Peyer's patch (tissue), 4 donors: ENCODE results near the gene MCU. TPM values are rescaled to one million over a fixed set of nuclear protein-coding genes. Genes with fewer than 3 reads are reported as not detected.

Source experiments
- DNase-seq, 3 donors: peaks; one replicate each; pipeline ENCODE4 v3.0.0-alpha.2; 2017 to 2019
- H3K27ac ChIP-seq, 4 donors: fragments of 200-600 bp; sonication (generic); one replicate each; pipeline ENCODE4 v1.5.1; 2016 to 2019
- H3K27me3 ChIP-seq, 2 donors: fragments of 200-600 bp; sonication (generic); one replicate each; pipeline ENCODE4 v1.5.1; 2019
- H3K36me3 ChIP-seq, 3 donors: fragments of 200-600 bp; sonication (generic); one replicate each; pipeline ENCODE4 v1.5.1; 2016 to 2019
- H3K4me1 ChIP-seq, 4 donors: fragments of 200-600 bp; sonication (generic); one replicate each; pipeline ENCODE4 v1.5.1; 2016 to 2019
- H3K4me3 ChIP-seq, 4 donors: fragments of 200-600 bp; sonication (generic); 1 replicate in 3 of 4; 2 replicates in 1 of 4; pipeline ENCODE4 v1.5.1; 2016 to 2019; ENCODE audit warnings: mild to moderate bottlenecking in 1 of 4
- H3K9me3 ChIP-seq, 4 donors: fragments of 200-600 bp; sonication (generic); one replicate each; pipeline ENCODE4 v1.5.1; 2016 to 2019; ENCODE audit warnings: mild to moderate bottlenecking in 1 of 4
- CTCF ChIP-seq, 6 experiments: fragments of 450-650 bp in 4 of 6; fragments of 200-600 bp in 2 of 6; sonication (generic) in 1 of 6; IDR thresholded peaks; one replicate each; pipeline ENCODE4 v1.5.1; 2017 to 2019; ENCODE audit warnings: antibody characterized with exemption in 6 of 6, mild to moderate bottlenecking in 3 of 6, moderate library complexity in 1 of 6
- POLR2A ChIP-seq, 2 donors: fragments of 450-650 bp; IDR thresholded peaks; one replicate each; pipeline ENCODE4 v1.5.1; 2017; ENCODE audit warnings: antibody characterized with exemption in 2 of 2, mild to moderate bottlenecking in 2 of 2, moderate library complexity in 2 of 2
- total RNA-seq, 4 donors: library from RNA; depleted of rRNA; stranded (reverse); fragments of >200 nt; gene quantifications; one replicate each; pipeline ENCODE4 v1.1.0, GENCODE V29; 2016

The MCU gene
- total RNA-seq, 4 donors from 2014 or later, result 44.6 to 65.8 (median 52.9) TPM

GRCh38 chr10:72879245-72879644 lies 187.3 kb downstream of the MCU start:
- no peaks in the 10 kb centered on the region for H3K4me1 ChIP-seq
- H3K27ac ChIP-seq, result no peak overlapping the region
- TF ChIP-seq POLR2A (IDR thresholded peaks at IDR 0.05), result no peak
- no peak for TF ChIP-seq CTCF (IDR thresholded peaks at IDR 0.05)
- H3K9me3 ChIP-seq, result no peaks in the 10 kb centered on the region
- H3K4me3 ChIP-seq, result no peak overlapping the region
- no peak for DNase-seq
- H3K27me3 ChIP-seq, result no peaks in the 10 kb centered on the region
- H3K36me3 ChIP-seq, result peaks cover 0 to 26% (median 0%) of the 10 kb centered on the region in 3 donors

GRCh38 chr10:72881291-72881690 lies 189.3 kb downstream of the MCU start:
- DNase-seq, result no peak
- TF ChIP-seq POLR2A (IDR thresholded peaks at IDR 0.05), result no peak
- no peak for TF ChIP-seq CTCF (IDR thresholded peaks at IDR 0.05)
- Histone ChIP-seq H3K4me3 (no peak overlapping the region), H3K27ac (no peak overlapping the region), H3K36me3 (peaks cover 0 to 35% (median 0%) of the 10 kb centered on the region in 3 donors), H3K9me3 (no peaks in the 10 kb centered on the region), H3K27me3 (no peaks in the 10 kb centered on the region), H3K4me1 (no peaks in the 10 kb centered on the region)

GRCh38 chr10:72883861-72884260 lies 191.9 kb downstream of the MCU start:
- DNase-seq, result no peak
- Histone ChIP-seq H3K4me3 (no peak overlapping the region), H3K27ac (no peak overlapping the region), H3K36me3 (peaks cover 0 to 32% (median 0%) of the 10 kb centered on the region in 3 donors), H3K4me1 (no peaks in the 10 kb centered on the region), H3K27me3 (no peaks in the 10 kb centered on the region), H3K9me3 (no peaks in the 10 kb centered on the region)
- TF ChIP-seq CTCF (IDR thresholded peaks at IDR 0.05) (no peak), POLR2A (IDR thresholded peaks at IDR 0.05) (no peak)

GRCh38 chr10:72885953-72886352 lies 194.0 kb downstream of the MCU start:
- no peak overlapping the region for H3K4me3 ChIP-seq
- DNase-seq, result no peak
- peaks cover 0 to 20% (median 0%) of the 10 kb centered on the region in 3 donors for H3K36me3 ChIP-seq

GRCh38 chr10:72886621-72887020 lies 194.7 kb downstream of the MCU start:
- no peak overlapping the region for H3K27ac ChIP-seq
- TF ChIP-seq POLR2A (IDR thresholded peaks at IDR 0.05) (no peak), CTCF (IDR thresholded peaks at IDR 0.05) (no peak)
- peaks cover 0 to 20% (median 0%) of the 10 kb centered on the region in 3 donors for H3K36me3 ChIP-seq
- H3K27me3 ChIP-seq, result no peaks in the 10 kb centered on the region
- H3K4me3 ChIP-seq, result no peak overlapping the region
- H3K9me3 ChIP-seq, result no peaks in the 10 kb centered on the region
- no peak for DNase-seq
- H3K4me1 ChIP-seq, result no peaks in the 10 kb centered on the region

More at GRCh38 chr10:72885953-72886352, 194.0 kb downstream of the MCU start:
- Histone ChIP-seq H3K9me3 (no peaks in the 10 kb centered on the region), H3K27ac (no peak overlapping the region), H3K27me3 (no peaks in the 10 kb centered on the region), H3K4me1 (no peaks in the 10 kb centered on the region)
- TF ChIP-seq CTCF (IDR thresholded peaks at IDR 0.05), result no peak
- no peak for TF ChIP-seq POLR2A (IDR thresholded peaks at IDR 0.05)

GRCh38 chr10:72887043-72887442 lies 195.1 kb downstream of the MCU start:
- no peak for DNase-seq
- Histone ChIP-seq H3K9me3 (no peaks in the 10 kb centered on the region), H3K4me1 (no peaks in the 10 kb centered on the region), H3K27me3 (no peaks in the 10 kb centered on the region), H3K4me3 (no peak overlapping the region), H3K36me3 (peaks cover 0 to 20% (median 0%) of the 10 kb centered on the region in 3 donors), H3K27ac (no peak overlapping the region)
- TF ChIP-seq POLR2A (IDR thresholded peaks at IDR 0.05) (no peak), CTCF (IDR thresholded peaks at IDR 0.05) (no peak)
